NCI-H2107 treated with DMSO at 0.1 percent for 48 hours (cell line): ENCODE measurements around the gene LRMDA.
A peak's percentile ranks its signal among the peaks of the same experiment; 100 is the strongest.

Source experiments
- DNase-seq: peaks from one replicate; lab custom pipeline; 2025; ENCODE audit not compliant: unreplicated experiment; lab: John Stamatoyannopoulos, UW

LRMDA gene

DNA sequence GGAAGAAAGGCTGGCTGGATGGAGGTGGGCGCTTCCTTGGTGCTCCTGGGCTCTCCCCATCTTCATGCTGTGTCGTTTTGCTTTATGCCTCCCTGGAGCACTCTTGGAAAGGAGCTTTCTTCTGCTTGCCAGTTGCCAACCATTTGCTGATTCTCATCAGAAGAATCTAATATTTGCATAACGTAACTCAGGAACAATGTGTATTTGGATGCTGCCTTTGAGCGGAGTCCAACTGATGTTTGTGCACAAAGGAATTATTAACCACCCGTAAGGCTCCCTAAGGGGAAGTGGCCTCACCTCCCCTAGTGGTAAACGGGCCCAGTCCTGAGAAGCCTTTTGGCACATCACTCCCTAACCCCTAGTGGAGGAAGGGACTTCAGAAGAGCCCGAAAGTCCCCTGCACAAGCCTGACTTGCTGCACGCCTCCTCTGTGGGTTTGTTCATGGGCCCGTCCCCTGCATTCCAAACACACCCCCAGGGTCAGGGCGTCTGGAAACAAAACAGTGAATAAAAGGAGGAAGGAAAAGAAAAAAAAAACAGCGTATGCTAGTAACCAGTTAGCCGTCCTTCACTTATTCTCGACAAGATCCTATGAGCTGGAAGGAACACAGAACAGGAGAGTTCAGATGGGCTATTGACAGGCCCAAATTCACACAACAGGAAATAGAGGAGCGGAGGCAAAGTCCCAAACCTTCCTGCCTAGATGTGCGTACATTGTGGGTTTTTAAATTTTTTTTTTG is 602.2 kb downstream of the LRMDA start:
- no peak for DNase-seq

DNA sequence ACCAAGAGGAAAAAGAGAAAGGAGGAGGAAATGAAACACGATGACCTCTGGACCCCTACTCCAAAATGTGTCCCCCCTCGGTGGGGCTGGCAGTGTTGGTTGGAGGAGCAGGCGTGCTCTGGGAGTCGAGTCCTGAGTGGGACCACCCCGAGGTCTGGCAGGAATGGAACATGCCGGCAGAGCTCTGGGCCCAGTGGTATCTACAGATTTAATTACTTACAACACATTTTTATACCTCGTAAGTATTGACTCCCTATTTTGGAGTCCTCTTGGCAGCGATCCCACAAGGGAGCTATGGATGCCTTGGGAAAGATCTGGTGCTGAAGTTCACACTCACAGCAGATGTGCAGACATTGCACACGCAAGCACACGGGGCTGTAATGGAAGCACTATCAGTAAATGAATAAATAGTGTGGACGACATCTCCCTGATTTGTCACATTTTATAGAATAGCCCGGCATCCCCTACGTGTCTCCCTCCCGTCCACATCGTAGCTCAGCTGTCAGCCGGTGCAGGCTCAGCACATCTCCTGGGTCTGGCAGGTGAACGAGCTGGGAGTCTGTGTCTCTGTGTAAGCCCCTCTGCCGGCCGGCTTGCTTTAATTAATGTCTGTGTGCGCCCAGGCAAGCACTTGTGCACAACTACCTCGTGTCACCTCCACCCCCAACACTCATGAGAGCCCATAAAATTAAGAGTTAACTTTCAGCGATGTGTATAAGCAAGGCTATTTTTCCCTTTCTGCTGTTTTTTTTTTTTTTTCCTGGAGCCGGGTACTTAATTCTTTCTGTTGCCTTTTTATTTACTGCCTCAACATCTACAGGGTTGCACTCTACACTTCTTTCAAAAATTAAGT is 603.2 kb downstream of the LRMDA start:
- no peak for DNase-seq

DNA sequence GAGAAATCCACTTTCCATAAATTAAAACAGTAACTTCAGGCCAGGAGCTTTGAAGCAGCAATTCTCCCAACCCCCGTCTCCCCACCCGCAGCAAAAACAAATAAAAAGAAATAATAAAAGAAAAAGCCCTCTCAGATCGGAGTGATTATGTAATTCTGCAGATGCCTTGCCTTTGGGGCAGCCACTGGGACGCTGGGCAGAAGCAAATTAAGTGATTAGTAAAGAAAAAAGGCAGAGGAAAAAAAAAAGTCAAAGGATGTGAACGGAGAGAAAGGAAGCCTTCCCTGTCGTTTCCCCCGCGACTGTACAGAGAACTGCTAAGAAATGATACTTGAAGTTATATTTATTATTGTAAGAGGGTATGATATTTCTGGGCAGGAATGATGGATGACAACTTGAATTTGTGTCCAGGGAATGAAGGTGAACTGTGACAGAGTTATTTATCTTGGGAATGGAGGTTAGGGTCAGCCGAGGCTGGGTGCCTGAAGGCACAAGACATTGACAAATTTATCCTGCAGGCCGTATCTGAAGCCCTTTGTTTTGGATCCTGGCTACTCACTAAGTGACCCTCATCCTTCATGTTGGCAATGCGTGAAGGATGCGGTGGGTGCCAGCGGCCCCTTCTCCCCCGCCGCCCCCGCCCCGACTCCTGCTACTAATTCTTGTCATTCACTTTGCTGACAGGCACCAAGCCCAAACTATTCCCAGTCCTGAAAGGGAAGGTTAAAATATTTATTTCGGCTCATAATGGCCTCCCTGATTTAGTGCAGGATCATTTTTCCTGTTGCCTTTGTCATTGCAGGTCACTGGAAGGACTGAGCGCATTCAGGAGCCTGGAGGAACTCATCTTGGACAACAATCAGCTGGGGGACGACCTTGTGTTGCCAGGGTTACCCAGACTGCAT is 604.0 kb downstream of the LRMDA start:
- no peak for DNase-seq

DNA sequence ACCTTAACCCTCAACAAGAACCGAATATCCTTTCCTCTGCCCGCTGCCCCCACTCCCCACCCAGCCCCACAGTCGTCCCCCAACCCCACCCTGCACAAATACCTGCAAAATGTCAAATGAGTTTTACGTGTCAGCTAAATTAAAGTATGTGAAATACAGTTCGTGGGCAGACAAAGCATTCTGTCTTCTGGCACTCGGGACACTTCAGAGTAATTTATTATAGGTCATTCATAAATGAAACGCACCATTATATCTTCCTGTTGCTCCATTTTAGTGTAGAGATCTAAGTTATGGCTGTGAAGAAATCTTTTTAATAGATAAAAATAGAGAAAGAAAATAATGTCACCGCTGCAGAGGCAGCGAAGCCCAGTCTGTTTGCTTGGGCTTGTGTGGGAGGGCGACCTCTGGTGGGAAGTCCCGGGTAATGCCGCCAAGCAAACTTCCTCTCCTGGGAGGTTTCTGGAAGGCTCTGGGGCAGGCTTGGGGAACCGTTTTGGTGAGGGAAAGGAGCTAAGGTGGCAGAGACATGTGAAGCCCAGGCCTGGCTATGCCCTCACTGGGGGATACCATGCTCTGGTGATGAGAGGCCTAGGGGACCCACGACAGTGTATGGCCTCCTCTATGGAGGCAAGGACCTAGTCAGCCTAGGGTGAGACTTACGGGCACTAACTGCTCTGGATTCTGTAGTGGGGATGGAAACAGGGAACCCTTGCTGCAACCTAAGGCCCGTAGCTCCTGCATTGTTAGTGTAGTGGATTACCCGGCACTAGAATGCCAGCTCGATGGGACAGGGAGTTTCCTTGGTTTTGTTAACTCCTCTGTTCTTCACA is 604.9 kb downstream of the LRMDA start:
- DNase-seq: peak; percentile 6

DNA sequence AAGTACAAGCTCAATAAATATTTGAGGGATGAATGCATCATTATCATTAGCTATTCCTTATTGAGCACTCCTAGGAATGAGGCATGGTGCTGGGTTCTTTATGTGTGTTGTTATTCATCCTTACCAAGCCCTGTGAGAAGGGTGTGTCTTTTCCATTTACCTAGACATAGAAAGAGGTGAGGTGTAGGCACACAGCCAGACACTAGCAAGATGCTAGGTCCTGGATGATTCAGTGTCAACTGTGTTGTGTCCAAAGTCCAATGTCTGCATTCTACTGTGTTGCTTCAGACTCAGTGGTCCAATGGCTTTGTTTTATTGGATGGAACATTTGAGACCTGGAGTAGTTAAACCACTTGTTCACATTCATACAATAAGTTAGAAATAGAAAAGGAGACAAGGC is 605.5 kb downstream of the LRMDA start:
- no peak for DNase-seq

DNA sequence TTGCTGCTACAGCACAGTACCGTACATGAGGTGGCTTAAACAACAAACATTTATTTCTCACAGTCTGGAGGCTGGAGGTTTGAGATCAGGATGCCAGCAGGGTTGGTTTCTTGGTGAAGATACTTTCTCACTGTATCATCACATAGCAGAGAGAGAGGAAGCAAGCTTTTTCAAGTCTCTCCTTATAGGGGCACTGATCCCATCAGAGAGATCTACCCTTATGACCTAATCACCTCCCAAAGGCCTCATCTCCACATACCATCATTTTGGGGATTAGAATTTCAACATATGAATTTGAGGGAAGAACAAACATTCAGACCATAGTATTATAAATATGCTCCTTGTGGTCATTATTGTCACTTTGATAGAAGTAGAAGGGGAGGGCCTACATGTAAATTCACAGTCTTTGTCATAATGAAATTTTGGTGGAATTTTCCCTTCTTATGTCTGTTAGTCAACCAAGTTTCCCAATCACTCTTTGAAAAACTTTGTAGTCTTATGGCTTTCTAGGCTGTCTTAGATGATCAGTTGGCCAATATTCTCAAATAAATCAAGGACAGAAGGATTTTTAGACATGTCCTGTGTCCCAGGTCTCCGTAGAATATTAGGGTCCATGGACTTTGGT is 606.2 kb downstream of the LRMDA start:
- no peak for DNase-seq

DNA sequence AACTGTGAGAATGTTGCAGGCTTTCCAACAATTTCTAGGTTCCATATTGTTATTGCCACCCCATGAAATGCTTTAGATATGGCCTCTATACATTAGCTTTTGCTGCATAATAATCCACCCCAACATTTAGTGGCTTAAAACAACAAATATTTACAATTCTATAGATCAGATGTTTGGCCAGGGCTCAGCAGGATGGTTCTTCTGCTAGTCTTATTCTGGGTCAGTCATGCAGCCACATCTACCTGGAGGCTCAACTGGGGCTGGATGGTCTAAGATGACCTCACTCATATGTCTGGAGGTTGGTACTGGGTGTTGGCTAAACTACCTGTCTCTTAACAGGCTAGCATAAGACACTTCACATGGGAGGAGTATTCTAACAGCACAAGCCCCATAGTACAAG is 607.3 kb downstream of the LRMDA start:
- DNase-seq: no peak

DNA sequence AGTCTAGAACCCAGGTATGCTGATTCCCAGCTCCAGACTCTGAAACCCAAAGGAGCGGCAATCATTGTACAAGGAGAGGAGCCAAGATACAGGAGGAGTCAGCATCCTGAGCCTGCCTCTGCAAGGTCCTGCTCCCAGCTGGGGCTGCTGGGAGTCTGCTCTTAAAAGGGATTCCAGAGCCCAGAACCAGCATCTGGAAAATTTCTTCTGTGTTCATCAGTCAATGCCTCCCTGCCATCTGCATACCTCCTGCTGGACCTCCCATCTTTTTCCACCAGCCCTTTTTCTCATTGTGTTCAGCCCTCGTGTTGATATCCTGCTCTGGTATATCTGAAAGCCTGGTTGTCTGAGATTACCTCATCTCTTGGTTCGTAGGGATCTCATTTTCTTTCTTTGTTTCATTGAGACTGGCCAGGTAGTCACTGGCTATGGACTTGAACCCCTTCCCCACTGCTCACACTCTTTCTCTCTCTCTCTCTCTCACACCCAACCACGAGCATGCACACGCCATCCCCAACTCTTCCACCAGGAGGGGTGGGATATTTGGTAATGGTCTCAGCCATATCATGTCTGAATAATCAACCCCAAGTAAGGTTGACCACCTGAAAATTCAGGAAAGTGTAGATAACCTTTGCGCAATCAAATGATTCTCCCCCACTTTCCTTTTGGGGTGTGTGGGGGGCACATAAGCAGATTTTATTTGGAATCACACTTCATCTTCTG is 608.8 kb downstream of the LRMDA start:
- DNase-seq: no peak

DNA sequence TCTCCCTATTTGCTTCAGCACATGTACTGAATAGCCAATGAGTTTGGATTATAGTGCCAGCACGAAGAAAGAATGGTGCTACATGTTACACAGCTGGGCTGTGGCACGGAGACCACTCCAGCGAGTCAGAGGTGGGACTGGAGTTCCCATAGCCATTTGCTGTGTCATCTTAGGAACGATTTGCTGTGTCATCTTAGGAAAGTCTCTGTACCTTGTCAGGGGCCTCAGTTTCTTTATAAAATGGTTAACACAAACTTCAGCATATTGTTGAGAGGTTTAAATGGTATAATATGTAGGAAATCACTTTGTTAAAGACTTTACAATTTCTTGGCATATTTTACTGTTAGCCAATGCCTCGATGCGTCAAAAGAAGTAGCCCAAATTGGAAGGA is 609.4 kb downstream of the LRMDA start:
- DNase-seq: no peak

DNA sequence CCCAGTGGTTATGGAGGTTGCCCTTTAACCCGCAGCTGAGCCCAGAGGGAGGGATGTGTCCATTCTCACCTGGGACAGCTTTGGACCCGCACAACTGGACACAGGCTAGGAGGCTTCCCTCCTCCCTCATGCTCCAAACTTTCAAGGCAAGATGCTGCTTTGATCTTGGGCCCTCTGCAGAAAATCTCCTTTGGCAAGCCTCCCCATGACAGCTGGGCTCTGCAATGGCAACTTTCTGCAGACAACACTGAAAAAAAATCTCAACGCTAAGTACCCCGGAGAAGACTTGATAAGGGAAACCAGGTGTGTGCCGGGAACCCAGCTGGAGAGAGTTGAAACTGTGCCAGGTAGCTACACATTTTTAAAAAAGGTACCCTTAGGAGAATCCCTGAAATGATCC is 610.1 kb downstream of the LRMDA start:
- no peak for DNase-seq

DNA sequence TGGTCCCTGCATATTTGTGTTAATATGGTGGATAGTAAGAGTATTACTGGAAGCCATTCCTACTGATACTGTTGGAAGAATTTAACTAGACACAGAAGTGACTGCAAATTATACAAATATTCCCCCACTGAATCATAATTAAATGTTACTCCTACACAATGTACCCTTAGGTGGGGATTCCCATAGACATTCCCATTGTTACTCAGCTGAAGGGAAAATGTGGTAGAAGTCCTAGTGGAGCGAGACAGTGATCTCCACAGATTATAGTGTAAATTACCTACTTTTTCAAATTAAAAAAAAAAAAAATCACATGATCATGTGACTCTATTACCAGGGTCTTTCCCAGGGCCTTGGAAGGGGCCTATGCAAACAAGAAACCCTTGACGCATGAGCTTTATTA is 611.8 kb downstream of the LRMDA start:
- DNase-seq: no peak

DNA sequence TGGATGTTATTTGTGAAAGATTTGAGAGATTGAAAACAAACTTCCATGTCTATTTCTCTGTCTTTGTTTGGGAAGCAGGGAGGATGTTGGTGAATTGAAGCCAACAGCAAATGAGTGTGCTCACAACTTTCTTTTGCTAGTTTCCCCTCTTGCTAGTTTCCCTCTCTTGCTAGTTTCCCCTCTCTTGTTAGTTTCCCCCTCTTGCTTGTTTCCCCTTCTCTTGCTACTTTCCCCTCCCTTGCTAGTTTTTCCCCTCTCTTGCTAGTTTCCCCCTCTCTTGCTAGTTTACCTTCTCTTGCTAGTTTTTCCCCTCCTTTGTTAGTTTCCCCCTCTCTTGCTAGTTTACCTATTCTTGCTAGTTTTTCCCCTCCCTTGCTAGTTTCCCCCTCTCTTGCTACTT is 613.3 kb downstream of the LRMDA start:
- no peak for DNase-seq

DNA sequence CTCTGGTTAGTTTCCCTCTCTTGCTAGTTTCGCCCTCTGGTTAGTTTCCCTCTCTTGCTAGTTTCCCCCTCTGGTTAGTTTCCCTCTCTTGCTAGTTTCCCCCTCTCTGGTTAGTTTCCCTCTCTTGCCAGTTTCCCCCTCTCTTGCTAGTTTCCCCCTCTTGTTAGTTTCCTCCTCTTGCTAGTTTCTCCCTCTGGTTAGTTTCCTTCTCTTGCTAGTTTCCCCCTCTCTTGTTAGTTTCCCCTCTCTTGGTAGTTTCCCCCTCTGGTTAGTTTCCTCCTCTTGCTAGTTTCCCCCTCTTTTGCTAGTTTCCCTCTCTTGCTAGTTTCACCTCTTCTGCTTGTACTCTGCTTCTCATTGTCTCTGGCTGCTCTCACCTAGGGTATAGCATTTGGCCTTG is 613.8 kb downstream of the LRMDA start:
- DNase-seq: no peak

DNA sequence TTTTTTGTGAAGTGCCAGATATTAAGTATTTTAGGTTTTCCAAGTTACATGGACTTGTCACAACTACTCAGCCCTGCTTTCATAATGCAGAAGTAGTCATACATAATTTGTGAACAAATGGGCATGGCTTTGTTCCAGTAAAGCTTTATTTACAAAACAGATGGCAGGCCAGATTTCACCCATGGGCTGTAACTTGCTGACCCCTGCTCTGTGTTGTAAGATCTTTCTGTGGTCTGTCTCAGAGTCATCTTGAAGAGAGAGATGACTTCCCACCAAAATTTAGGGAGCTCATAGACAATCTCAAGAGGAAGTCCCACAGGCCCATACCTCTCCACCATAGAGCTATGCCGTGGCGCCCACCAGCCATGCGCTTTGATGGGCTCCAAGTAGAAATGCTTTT is 616.1 kb downstream of the LRMDA start:
- no peak for DNase-seq

DNA sequence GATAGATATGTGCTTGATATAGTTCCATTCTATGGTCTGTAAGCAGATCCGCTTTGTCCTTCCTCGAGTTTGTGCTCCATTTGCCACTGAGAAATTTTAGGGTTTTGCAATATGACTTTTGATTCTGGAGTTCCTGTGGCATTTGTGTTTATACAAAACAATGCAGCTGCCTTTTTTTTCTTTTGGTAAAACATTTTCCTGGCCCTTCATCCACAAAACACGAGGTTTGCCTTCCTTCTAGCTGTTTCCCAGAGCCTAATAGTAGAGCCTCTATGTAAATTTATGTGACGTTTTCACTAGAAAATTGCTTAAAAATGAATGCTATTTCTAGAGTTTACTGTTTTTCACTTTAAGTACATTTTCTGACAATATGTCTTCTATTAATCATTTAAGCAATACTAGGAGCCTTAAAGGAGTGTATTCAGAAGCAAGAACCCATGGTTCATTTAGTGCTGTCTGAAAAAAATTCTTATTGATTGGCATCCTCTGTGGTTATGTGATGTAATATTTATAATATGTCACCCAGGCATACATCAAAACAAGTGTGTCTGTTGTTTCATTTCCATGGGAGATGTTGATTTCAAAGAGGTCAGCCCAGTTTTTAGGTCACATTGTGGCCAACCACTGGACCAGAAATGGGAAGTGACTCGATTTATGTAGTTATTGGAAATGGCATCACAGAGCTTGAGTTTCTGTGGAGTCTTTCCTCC is 618.3 kb downstream of the LRMDA start:
- no peak for DNase-seq

DNA sequence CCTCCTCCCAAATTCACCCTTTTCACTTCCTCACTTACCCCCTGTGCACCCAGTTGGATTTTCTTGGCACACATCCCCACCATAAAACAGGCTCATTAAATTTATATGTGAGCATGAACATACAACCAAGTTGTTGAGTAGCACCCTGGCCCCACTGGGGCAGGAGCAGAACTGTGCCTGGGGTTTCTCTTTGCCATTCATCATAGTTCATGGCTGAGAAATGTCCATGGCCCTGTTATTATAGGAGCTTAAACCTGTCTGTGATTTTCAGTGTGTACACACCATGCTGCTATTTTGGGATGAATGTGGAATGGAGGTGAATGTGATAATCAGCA is 618.8 kb downstream of the LRMDA start:
- DNase-seq: no peak

DNA sequence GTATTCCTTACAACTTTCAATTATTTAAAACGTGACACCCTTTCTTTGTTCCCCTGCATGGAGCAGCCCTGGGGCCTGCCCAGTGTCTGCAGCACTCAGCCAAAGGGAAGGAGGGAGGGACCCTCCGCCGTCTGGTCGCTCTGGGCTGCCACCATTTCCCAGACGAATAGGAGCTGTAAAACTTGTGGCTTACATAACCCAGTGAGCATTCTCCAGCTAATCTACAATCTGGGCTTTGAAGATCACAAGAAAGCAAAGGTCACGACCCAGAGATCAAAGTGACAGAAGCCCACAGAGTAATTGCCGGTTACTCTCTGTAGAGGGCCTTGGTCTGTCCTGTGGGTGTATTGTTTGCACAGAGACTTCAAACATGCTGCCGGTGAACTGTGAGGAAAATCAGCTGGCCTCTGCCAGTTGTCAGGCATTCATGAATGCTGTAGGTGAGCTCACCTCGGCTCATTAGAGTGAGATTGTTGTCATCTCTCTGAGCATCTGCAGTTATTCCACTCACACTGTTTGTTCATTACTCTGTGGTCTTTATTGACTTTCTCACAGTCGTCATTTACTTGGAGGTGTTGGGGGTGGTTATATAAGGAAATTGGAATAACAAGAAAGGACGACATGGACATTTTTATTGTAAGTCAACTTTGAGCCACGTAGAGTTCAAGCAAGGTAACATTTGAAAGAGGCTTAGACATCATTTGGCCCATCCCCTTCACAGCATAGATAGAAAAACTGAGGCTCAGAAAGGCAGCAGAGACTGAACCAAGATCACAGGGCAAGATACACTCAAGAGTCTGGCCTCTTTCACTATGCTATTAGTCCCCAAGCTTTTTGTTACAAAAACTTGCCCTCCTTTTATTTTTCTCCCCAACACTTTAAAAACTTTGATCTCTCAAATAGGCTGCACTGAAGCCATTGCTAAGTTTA is 619.8 kb downstream of the LRMDA start:
- DNase-seq: no peak
